Adrenal gland (tissue), 5 donors: ENCODE results near the gene TROAP.

Source experiments
- CTCF ChIP-seq, 6 experiments: fragments of 450-650 bp in 4 of 6; fragments of 200-600 bp in 2 of 6; sonication (generic) in 1 of 6; IDR thresholded peaks; 1 replicate in 5 of 6; 2 replicates in 1 of 6; pipeline versions ENCODE4 v1.5.1 to v1.8.0; 2016 to 2021; ENCODE audit warnings: antibody characterized with exemption in 6 of 6, mild to moderate bottlenecking in 2 of 6, moderate library complexity in 1 of 6
- POLR2A ChIP-seq, 2 donors: fragments of 450-650 bp; IDR thresholded peaks; one replicate each; pipeline ENCODE4 v1.6.1; 2017; ENCODE audit warnings: antibody characterized with exemption in 2 of 2, mild to moderate bottlenecking in 2 of 2, moderate library complexity in 1 of 2
- donor health status: DM: no; HTN: no; CAD: no.

DNA sequence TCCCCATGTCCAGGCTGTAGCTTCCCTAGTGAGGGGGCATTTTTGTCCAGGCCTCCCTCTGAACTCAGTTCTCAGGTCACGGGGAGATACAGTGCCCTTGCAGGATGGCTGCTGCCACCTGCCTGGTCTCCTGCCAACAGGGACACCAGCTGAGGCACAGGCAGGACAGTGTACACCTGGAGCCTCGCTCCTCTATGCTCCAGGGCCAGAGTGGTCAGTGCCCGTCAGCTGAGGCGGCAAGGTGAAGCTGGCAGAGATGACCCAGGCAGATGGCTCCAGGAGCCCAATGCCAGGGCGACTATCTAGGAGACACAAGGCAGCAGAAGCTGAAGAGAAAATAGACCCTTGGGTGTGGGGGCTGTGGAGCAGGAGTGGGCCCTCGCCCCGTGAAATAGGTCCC is 45.6 kb upstream of the TROAP start:
- TF ChIP-seq POLR2A (IDR thresholded peaks at IDR 0.05) (no peak), CTCF (IDR thresholded peaks at IDR 0.05) (no peak)
